Gastrocnemius medialis (tissue), 4 donors: ENCODE data around the gene RNASE13. TPM values are rescaled to one million over a fixed set of nuclear protein-coding genes. Genes with fewer than 3 reads are reported as not detected.
A peak's percentile ranks its signal among the peaks of the same experiment; 100 is the strongest.
"Not testable (repeated sequence)": the region's sequence is repeated elsewhere in the genome, so short reads cannot be mapped to it uniquely, and the experiment has no call there.

Experiments used
- ATAC-seq, 2 donors: fragments of 150-250 bp; one replicate each; pipeline ENCODE4 v1.9.1; 2016
- DNase-seq, 2 donors: peaks; one replicate each; pipeline ENCODE4 v3.0.0-alpha.2; 2019
- H3K27ac ChIP-seq, 4 donors: fragments of 200-600 bp; sonication (generic); 1 replicate in 1 of 4; 2 replicates in 3 of 4; pipeline ENCODE4 v1.5.1; 2016 to 2018; ENCODE audit warnings: mild to moderate bottlenecking in 2 of 4, moderate library complexity in 1 of 4
- H3K27me3 ChIP-seq, 3 donors: fragments of 200-600 bp; sonication (generic) in 2 of 3; 1 replicate in 1 of 3; 2 replicates in 2 of 3; pipeline versions ENCODE4 v1.5.1 to v1.6.0; 2016 to 2019; ENCODE audit warnings: mild to moderate bottlenecking in 1 of 3, moderate library complexity in 1 of 3
- H3K36me3 ChIP-seq, 2 donors: fragments of 200-600 bp; sonication (generic) in 1 of 2; one replicate each; pipeline ENCODE4 v1.5.1; 2017 to 2018
- H3K4me1 ChIP-seq, 2 donors: fragments of 200-600 bp; sonication (generic) in 1 of 2; one replicate each; pipeline ENCODE4 v1.5.1; 2016 to 2017; ENCODE audit warnings: mild to moderate bottlenecking in 2 of 2
- H3K4me3 ChIP-seq, 4 donors: fragments of 200-600 bp; sonication (generic) in 3 of 4; 1 replicate in 1 of 4; 2 replicates in 3 of 4; pipeline ENCODE4 v1.5.1; 2016 to 2019; ENCODE audit warnings: mild to moderate bottlenecking in 2 of 4
- H3K9me3 ChIP-seq, 3 donors: fragments of 200-600 bp; sonication (generic) in 2 of 3; 1 replicate in 1 of 3; 2 replicates in 2 of 3; pipeline ENCODE4 v1.5.1; 2016 to 2019
- POLR2A ChIP-seq, 2 donors: fragments of 450-650 bp; IDR thresholded peaks; one replicate each; pipeline ENCODE4 v1.6.1; 2017; ENCODE audit warnings: antibody characterized with exemption in 2 of 2, mild to moderate bottlenecking in 2 of 2, moderate library complexity in 2 of 2
- in situ Hi-C, 4 donors: fragments of 200-750 bp; cut with MboI; loops; one replicate each; pipeline versions ENCODE4 v1.15.0 to v1.8.0; 2017; ENCODE audit warnings: low sequenced_read_pairs in 4 of 4
- intact Hi-C: fragments of 100-400 bp; cut with DNase I; formaldehyde crosslinking; loops from one replicate; pipeline ENCODE4 v1.15.1; 2023; ENCODE audit warnings: low total_unique reads
- total RNA-seq, 4 donors: library from RNA; depleted of rRNA; stranded (reverse); fragments of >200 nt; gene quantifications; one replicate each; pipeline versions ENCODE4 v1.1.0 to v1.2.3, GENCODE V29; 2016
- TF ChIP-seq, protein P1 (sequence below), 5 experiments: fragments of 450-650 bp in 3 of 5; fragments of 200-600 bp in 2 of 5; sonication (generic) in 2 of 5; IDR thresholded peaks in 4 of 5; conservative IDR thresholded peaks in 1 of 5; 1 replicate in 4 of 5; 2 replicates in 1 of 5; pipeline ENCODE4 v1.5.1; 2016 to 2019; ENCODE audit warnings: antibody characterized with exemption in 5 of 5, mild to moderate bottlenecking in 3 of 5, moderate library complexity in 3 of 5

The RNASE13 gene
- total RNA-seq, 4 donors from 2014 or later = not detected

DNA sequence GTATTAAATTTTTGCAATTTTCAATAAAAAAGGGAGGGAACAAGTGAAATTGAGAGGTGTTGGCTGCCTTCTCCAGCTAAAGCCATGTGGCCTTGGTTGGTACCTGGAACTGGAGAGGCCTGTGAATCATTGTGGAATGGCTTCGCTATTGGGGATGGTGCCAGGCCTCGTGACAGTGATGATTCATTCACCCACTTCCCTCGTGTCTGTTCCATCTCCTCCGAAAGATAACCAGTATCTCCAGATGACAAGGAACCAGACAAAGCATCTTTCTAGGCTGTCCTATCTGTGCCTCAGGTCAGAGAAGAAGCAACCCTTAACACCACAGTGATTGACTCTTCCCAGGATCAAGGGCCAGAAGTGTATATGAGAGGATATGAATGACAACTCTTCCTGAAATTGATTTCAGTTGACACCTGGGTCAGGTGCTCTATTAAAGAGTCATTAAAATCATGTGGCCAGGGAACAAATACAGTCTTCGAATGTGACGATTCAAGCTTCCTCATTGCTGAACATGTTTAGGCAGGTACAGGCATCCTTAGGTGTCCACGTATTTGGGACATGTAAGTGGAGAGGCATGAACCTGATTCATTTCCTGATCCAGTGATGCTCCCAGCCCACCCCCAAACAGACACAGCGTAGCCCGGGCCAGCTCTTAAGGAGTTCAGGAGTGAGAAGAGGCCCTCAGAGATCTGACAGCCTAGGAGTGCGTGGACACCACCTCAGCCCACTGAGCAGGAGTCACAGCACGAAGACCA is 7.2 kb upstream of the RNASE13 start, which contains the start of gene RNASE7:
Gene RNASE7, plus strand, starts transcription at position 687 of the 758 bp plus-strand sequence. CDS start 631 bp downstream, outside the sequence.
- ATAC-seq (peak; percentile 35 to 61), DNase-seq (peak; percentile 72 to 85)
- Histone ChIP-seq H3K4me3 (no peak within 1 kb of the TSS), H3K4me1 (peaks cover 66 to 74% of the 10 kb centered on the region in 2 donors), H3K27ac (peak within 1 kb of the TSS; percentile 78 to 85 (median 83)), H3K9me3 (no peaks in the 10 kb centered on the region), H3K27me3 (no peaks in the 10 kb centered on the region), H3K36me3 (no peaks in the 10 kb centered on the region)
- peak in 1 of 2 donors; percentile 28 for TF ChIP-seq POLR2A (IDR thresholded peaks at IDR 0.05)
- TF ChIP-seq, protein P1, sequence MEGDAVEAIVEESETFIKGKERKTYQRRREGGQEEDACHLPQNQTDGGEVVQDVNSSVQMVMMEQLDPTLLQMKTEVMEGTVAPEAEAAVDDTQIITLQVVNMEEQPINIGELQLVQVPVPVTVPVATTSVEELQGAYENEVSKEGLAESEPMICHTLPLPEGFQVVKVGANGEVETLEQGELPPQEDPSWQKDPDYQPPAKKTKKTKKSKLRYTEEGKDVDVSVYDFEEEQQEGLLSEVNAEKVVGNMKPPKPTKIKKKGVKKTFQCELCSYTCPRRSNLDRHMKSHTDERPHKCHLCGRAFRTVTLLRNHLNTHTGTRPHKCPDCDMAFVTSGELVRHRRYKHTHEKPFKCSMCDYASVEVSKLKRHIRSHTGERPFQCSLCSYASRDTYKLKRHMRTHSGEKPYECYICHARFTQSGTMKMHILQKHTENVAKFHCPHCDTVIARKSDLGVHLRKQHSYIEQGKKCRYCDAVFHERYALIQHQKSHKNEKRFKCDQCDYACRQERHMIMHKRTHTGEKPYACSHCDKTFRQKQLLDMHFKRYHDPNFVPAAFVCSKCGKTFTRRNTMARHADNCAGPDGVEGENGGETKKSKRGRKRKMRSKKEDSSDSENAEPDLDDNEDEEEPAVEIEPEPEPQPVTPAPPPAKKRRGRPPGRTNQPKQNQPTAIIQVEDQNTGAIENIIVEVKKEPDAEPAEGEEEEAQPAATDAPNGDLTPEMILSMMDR (IDR thresholded peaks at IDR 0.05 in 4 of 5, conservative IDR thresholded peaks at IDR 0.05 in 1 of 5) = no peak
- intact Hi-C loops = loop anchor here (5.0 to 10.0 kb wide), 2 partner anchors 360 to 427 kb away; partner anchors contain the start of gene RNASE4
- in situ Hi-C loops = loop anchor here in 1 of 4 donors (25.0 kb wide), 1 partner anchor 580 kb away; the partner anchor contains the start of genes APEX1, OSGEP, PIP4P1 and PNP

DNA sequence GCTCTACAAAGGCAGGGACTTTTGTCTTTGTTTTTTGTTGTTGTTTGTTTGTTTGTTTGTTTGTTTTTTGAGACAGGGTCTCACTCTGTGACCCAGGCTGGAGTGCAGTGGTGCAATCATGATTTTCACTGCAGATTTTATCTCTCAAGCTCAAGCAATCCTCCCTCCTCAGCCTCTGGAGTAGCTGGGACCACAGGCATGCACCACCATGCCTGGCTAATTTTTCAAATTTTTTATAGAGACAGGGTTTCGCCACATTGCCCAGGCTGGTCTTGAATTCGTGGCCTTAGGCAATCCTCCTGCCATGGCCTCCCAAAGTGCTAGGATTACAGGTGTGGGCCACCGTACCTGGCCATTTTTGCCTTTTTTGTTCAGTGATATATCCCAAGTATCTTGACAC is 6.3 kb upstream of the RNASE13 start:
- in situ Hi-C loops (loop anchor here in 1 of 4 donors (25.0 kb wide), 1 partner anchor 579 kb away; the partner anchor contains the start of genes APEX1, OSGEP, PIP4P1 and PNP), intact Hi-C loops (loop anchor here (1.0 to 10.0 kb wide), 3 partner anchors 27 to 426 kb away; partner anchors contain the start of gene RNASE4)
- not testable (repeated sequence) for H3K9me3 ChIP-seq, H3K27me3 ChIP-seq, H3K4me3 ChIP-seq, H3K36me3 ChIP-seq, DNase-seq, ATAC-seq
- H3K27ac ChIP-seq = peak overlapping the region; percentile 78 to 85 (median 83)
- peaks cover 62 to 75% of the 10 kb centered on the region in 2 donors for H3K4me1 ChIP-seq

DNA sequence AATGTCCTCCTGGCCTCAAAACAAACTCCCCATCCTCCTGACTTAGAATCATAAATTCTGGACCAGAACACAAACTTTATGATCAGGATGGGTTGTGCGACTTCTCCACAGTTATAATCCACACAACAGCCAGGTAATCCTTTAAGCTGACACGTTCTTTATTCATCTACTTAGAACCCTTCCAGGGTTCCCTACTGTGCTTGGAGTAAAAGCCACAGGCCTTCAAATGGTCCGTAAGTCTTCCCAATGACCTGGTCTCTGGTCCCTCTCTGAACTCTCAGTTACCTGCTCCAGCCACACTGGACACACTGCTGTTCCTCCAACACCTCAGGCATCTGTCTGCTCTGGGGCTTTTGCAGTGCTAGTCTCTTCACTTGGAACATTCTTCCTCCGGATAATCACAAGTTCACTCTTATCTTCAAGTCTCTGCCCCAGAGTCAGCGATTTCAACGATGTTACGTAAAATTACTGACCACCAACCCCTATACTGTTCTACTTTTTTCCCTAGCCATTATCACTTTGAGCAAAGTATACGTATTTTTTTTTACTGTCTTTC is 5.8 kb upstream of the RNASE13 start:
- Histone ChIP-seq H3K9me3 (no peaks in the 10 kb centered on the region), H3K4me1 (peaks cover 62 to 75% of the 10 kb centered on the region in 2 donors), H3K4me3 (no peak overlapping the region), H3K36me3 (no peaks in the 10 kb centered on the region), H3K27ac (peak overlapping the region; percentile 83 to 91 (median 86)), H3K27me3 (no peaks in the 10 kb centered on the region)
- no peak for ATAC-seq
- no peak for TF ChIP-seq POLR2A (IDR thresholded peaks at IDR 0.05)
- TF ChIP-seq, protein P1 (IDR thresholded peaks at IDR 0.05 in 4 of 5, conservative IDR thresholded peaks at IDR 0.05 in 1 of 5) = peak in 2 of 5 experiments; percentile 8 to 12
- in situ Hi-C loops = loop anchor here in 1 of 4 donors (25.0 kb wide), 1 partner anchor 578 kb away; the partner anchor contains the start of genes APEX1, OSGEP, PIP4P1 and PNP
- intact Hi-C loops = loop anchor here (1.0 to 10.0 kb wide), 3 partner anchors 26 to 426 kb away; partner anchors contain the start of gene RNASE4
- no peak for DNase-seq

DNA sequence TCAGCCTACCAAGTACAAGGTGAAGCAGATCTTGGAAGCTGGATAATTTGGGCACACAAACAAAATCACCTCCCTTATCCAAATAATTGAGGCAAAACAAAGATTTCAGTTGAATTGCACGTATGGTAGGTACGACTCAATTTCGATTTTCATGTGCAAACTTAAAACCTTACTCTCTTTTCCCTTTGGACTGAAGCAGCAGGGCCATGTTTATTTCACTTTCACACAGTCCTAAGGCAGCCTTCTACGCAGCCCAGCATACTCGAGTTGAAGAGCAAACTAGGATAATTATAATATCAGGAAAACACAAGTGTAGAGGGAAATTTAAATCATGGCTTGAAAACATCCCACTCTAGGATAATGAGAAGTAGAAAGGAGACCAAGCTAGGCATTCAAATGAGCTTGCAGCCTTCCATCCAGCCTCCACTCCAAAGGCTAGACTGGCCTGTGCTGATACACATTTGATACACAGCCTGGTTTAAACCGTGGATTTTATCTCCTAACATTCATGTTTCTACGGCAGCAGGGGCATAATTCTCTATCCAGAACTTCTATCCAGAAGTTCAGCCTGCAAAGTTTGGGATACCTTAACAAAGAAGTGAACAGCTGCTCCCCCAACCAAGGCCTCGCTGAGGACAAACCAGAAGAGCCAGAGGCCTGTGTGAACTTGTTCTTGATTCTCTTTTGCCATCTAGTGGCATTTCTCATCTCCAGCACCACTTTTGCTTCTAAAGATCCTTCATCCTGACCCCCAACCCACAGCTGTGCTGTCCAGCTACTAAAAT is 5.2 kb upstream of the RNASE13 start:
- Histone ChIP-seq H3K9me3 (no peaks in the 10 kb centered on the region), H3K27me3 (no peaks in the 10 kb centered on the region), H3K4me3 (peak overlapping the region in 2 of 4 donors; percentile 19 to 26), H3K36me3 (no peaks in the 10 kb centered on the region), H3K4me1 (peaks cover 62 to 75% of the 10 kb centered on the region in 2 donors), H3K27ac (peak overlapping the region; percentile 83 to 91 (median 86))
- ATAC-seq (peak; percentile 53 to 68), DNase-seq (peak in 1 of 2 donors; percentile 72)
- intact Hi-C loops = loop anchor here (1.0 to 10.0 kb wide), 7 partner anchors 14 to 578 kb away; partner anchors contain the start of genes NDRG2, PIP4P1 and RNASE4
- in situ Hi-C loops = loop anchor here in 1 of 4 donors (25.0 kb wide), 1 partner anchor 577 kb away; the partner anchor contains the start of genes APEX1, OSGEP, PIP4P1 and PNP
- peak in 1 of 2 donors; percentile 1 for TF ChIP-seq POLR2A (IDR thresholded peaks at IDR 0.05)
- TF ChIP-seq, protein P1 (IDR thresholded peaks at IDR 0.05 in 4 of 5, conservative IDR thresholded peaks at IDR 0.05 in 1 of 5) = peak; percentile 77 to 84 (median 79)
